Neuronal stem cell (in vitro differentiated cells): ENCODE measurements around the gene ABCA13.

Source experiments
- DNase-seq: peaks from one replicate; pipeline ENCODE4 v3.0.0-alpha.2; 2013; ENCODE audit warnings: low spot score
- H2AFZ ChIP-seq: one replicate; pipeline ENCODE4 v1.6.1; 2013; ENCODE audit warnings: mild to moderate bottlenecking, low read length, inconsistent platforms
- H2AK5ac ChIP-seq: 2 replicates; pipeline ENCODE4 v1.6.1; 2013; ENCODE audit warnings: low read depth, mild to moderate bottlenecking, inconsistent platforms, low read length, moderate library complexity, mixed read lengths
- H2BK120ac ChIP-seq: 2 replicates; pipeline ENCODE4 v1.6.1; 2013; ENCODE audit warnings: low read depth, mild to moderate bottlenecking, inconsistent platforms, low read length, moderate library complexity, mixed read lengths
- H2BK12ac ChIP-seq: one replicate; pipeline ENCODE4 v1.6.1; 2013; ENCODE audit warnings: low read length, inconsistent platforms
- H2BK15ac ChIP-seq: 2 replicates; pipeline ENCODE4 v1.6.1; 2013; ENCODE audit warnings: mild to moderate bottlenecking, low read length, inconsistent platforms, mixed read lengths
- H2BK5ac ChIP-seq: one replicate; pipeline ENCODE4 v1.6.1; 2013; ENCODE audit warnings: inconsistent platforms, mild to moderate bottlenecking, low read length, moderate library complexity
- H3K14ac ChIP-seq: one replicate; pipeline ENCODE4 v1.6.1; 2013; ENCODE audit warnings: low read length, inconsistent platforms
- H3K18ac ChIP-seq: 2 replicates; pipeline ENCODE4 v1.6.1; 2013; ENCODE audit warnings: low read length, inconsistent platforms
- H3K23ac ChIP-seq: 2 replicates; pipeline ENCODE4 v1.6.1; 2013; ENCODE audit warnings: low read depth, mild to moderate bottlenecking, mixed read lengths, low read length, inconsistent platforms; ENCODE audit not compliant: poor library complexity
- H3K27ac ChIP-seq: replicated peaks from 3 replicates; pipeline ENCODE4 v1.5.1; 2013; ENCODE audit warnings: low read length, inconsistent platforms
- H3K27me3 ChIP-seq, 3 experiments: 2 replicates each; pipeline ENCODE4 v1.6.1; 2013; ENCODE audit warnings: low read length in 3 of 3, mild to moderate bottlenecking in 2 of 3, inconsistent platforms in 1 of 3, low read depth in 1 of 3, mixed read lengths in 1 of 3, moderate library complexity in 1 of 3; ENCODE audit not compliant: control insufficient read depth in 3 of 3, insufficient read depth in 3 of 3
- H3K36me3 ChIP-seq, 2 donors: replicated peaks in 1 of 2; 2 replicates each; pipeline ENCODE4 v1.6.1; 2013; ENCODE audit warnings: low read length in 2 of 2; ENCODE audit not compliant: control insufficient read depth in 2 of 2, insufficient read depth in 2 of 2
- H3K4ac ChIP-seq: 2 replicates; pipeline ENCODE4 v1.6.1; 2013; ENCODE audit warnings: inconsistent platforms, mild to moderate bottlenecking, low read length, moderate library complexity
- H3K4me1 ChIP-seq, 2 donors: 1 replicate in 1 of 2; 2 replicates in 1 of 2; pipeline ENCODE4 v1.6.1; 2013; ENCODE audit warnings: low read length in 2 of 2, low read depth in 1 of 2; ENCODE audit not compliant: control insufficient read depth in 2 of 2, insufficient read depth in 1 of 2
- H3K4me2 ChIP-seq: one replicate; pipeline ENCODE4 v1.6.1; 2013; ENCODE audit warnings: mild to moderate bottlenecking, low read length, inconsistent platforms; ENCODE audit not compliant: insufficient read depth, poor library complexity, severe bottlenecking
- H3K4me3 ChIP-seq, 2 donors: 2 replicates each; pipeline ENCODE4 v1.5.1; 2013; ENCODE audit warnings: low read length in 2 of 2, mild to moderate bottlenecking in 2 of 2, inconsistent platforms in 1 of 2, moderate library complexity in 1 of 2
- H3K79me1 ChIP-seq: one replicate; pipeline ENCODE4 v1.6.1; 2013; ENCODE audit warnings: low read depth, mild to moderate bottlenecking, inconsistent platforms, low read length, moderate library complexity
- H3K9ac ChIP-seq: one replicate; pipeline ENCODE4 v1.6.1; 2013; ENCODE audit warnings: mild to moderate bottlenecking, low read depth, low read length, inconsistent platforms; ENCODE audit not compliant: poor library complexity
- H3K9me3 ChIP-seq, 2 donors: replicated peaks in 1 of 2; 2 replicates each; pipeline versions ENCODE3 to v1.6.1; 2013; ENCODE audit warnings: low read length in 2 of 2, mild to moderate bottlenecking in 2 of 2, inconsistent platforms in 1 of 2, low read depth in 1 of 2, mixed read lengths in 1 of 2, moderate library complexity in 1 of 2; ENCODE audit not compliant: control insufficient read depth in 2 of 2, insufficient read depth in 1 of 2
- H4K8ac ChIP-seq: one replicate; pipeline ENCODE4 v1.6.1; 2013; ENCODE audit warnings: low read depth, mild to moderate bottlenecking, inconsistent platforms, low read length, moderate library complexity
- H4K91ac ChIP-seq: one replicate; pipeline ENCODE4 v1.6.1; 2013; ENCODE audit warnings: low read length, low read depth, mild to moderate bottlenecking, inconsistent platforms; ENCODE audit not compliant: poor library complexity
- WGBS, 2 donors: extraction: QIAGEN DNeasy Blood & Tissue Kit; methylation state at CpG; one replicate each; pipeline ENCODE4 v1.1.7; 2013; ENCODE audit warnings: missing lambda C conversion rate in 2 of 2, mixed read lengths in 1 of 2; ENCODE audit not compliant: insufficient read length in 2 of 2, insufficient replicate concordance in 1 of 2; ENCODE audit errors: extremely low coverage in 2 of 2; 5-methylcytosine and 5-hydroxymethylcytosine counted together

ABCA13 gene

GRCh38 chr7:48347230-48347825 is 176.1 kb downstream of the ABCA13 start:
- Histone ChIP-seq H3K4me1 (no peaks in the 10 kb centered on the region), H2AFZ (no peak overlapping the region), H3K27ac (no peak overlapping the region), H3K23ac (no peak overlapping the region), H3K4ac (no peak overlapping the region), H3K9me3 (no peaks in the 10 kb centered on the region), H3K9ac (no peak overlapping the region), H3K27me3 (no peaks in the 10 kb centered on the region), H4K91ac (no peak overlapping the region), H2BK12ac (no peak overlapping the region), H2BK5ac (no peak overlapping the region), H2BK120ac (no peak overlapping the region), H3K4me2 (no peak overlapping the region), H3K4me3 (no peak overlapping the region), H2BK15ac (no peak overlapping the region), H2AK5ac (no peak overlapping the region), H4K8ac (no peak overlapping the region), H3K36me3 (no peaks in the 10 kb centered on the region), H3K14ac (no peak overlapping the region), H3K79me1 (no peaks in the 10 kb centered on the region), H3K18ac (peak overlapping the region; percentile 16)
- WGBS, 2 donors, result no CpG with 5 or more reads among the region's 5 CpGs
- DNase-seq, result no peak

GRCh38 chr7:48350515-48350914 is 179.3 kb downstream of the ABCA13 start:
- Histone ChIP-seq H3K27ac (no peak overlapping the region), H3K27me3 (no peaks in the 10 kb centered on the region), H2BK15ac (no peak overlapping the region), H3K79me1 (no peaks in the 10 kb centered on the region), H3K36me3 (no peaks in the 10 kb centered on the region), H3K4me1 (no peaks in the 10 kb centered on the region), H2BK5ac (no peak overlapping the region), H3K9ac (no peak overlapping the region), H3K14ac (no peak overlapping the region), H3K4me2 (no peak overlapping the region), H3K4me3 (no peak overlapping the region), H3K9me3 (no peaks in the 10 kb centered on the region), H2BK120ac (no peak overlapping the region), H4K8ac (no peak overlapping the region), H4K91ac (no peak overlapping the region), H3K18ac (no peak overlapping the region), H2AK5ac (no peak overlapping the region), H2BK12ac (no peak overlapping the region), H2AFZ (no peak overlapping the region), H3K4ac (no peak overlapping the region), H3K23ac (no peak overlapping the region)
- no peak for DNase-seq
- no CpG with 5 or more reads among the region's 7 CpGs for WGBS, 2 donors

- no peak overlapping the region for H2AFZ ChIP-seq
- H2BK5ac ChIP-seq, result no peak overlapping the region
- H3K4me3 ChIP-seq, result no peak overlapping the region
- H2BK120ac ChIP-seq, result no peak overlapping the region
- no peak overlapping the region for H3K23ac ChIP-seq
- H3K4ac ChIP-seq, result no peak overlapping the region
- H3K9ac ChIP-seq, result no peak overlapping the region
- H3K79me1 ChIP-seq, result no peaks in the 10 kb centered on the region
- H2BK15ac ChIP-seq, result no peak overlapping the region
- no peak overlapping the region for H2BK12ac ChIP-seq
- no CpG with 5 or more reads among the region's 7 CpGs for WGBS, 2 donors
- no peak for DNase-seq
- no peak overlapping the region for H3K14ac ChIP-seq
- H3K9me3 ChIP-seq, result no peaks in the 10 kb centered on the region
- H3K36me3 ChIP-seq, result no peaks in the 10 kb centered on the region
- no peaks in the 10 kb centered on the region for H3K27me3 ChIP-seq
- no peak overlapping the region for H4K91ac ChIP-seq
- no peak overlapping the region for H3K27ac ChIP-seq
- no peak overlapping the region for H4K8ac ChIP-seq
- no peak overlapping the region for H3K4me2 ChIP-seq
- no peaks in the 10 kb centered on the region for H3K4me1 ChIP-seq
- H2AK5ac ChIP-seq, result no peak overlapping the region
- no peak overlapping the region for H3K18ac ChIP-seq
Measured at GRCh38 chr7:48351900-48352299, 180.6 kb downstream of the ABCA13 start.

- no peak overlapping the region for H3K4me3 ChIP-seq
- no peaks in the 10 kb centered on the region for H3K9me3 ChIP-seq
- no peak overlapping the region for H2AK5ac ChIP-seq
- H2BK120ac ChIP-seq, result no peak overlapping the region
- H2BK5ac ChIP-seq, result no peak overlapping the region
- no peak for DNase-seq
- no peak overlapping the region for H2AFZ ChIP-seq
- no peak overlapping the region for H3K9ac ChIP-seq
- no peak overlapping the region for H4K91ac ChIP-seq
- no peaks in the 10 kb centered on the region for H3K4me1 ChIP-seq
- H4K8ac ChIP-seq, result no peak overlapping the region
- no peaks in the 10 kb centered on the region for H3K27me3 ChIP-seq
- H3K14ac ChIP-seq, result no peak overlapping the region
- no peaks in the 10 kb centered on the region for H3K36me3 ChIP-seq
- H3K23ac ChIP-seq, result no peak overlapping the region
- no peak overlapping the region for H3K18ac ChIP-seq
- H2BK12ac ChIP-seq, result no peak overlapping the region
- no peak overlapping the region for H3K27ac ChIP-seq
- no peaks in the 10 kb centered on the region for H3K79me1 ChIP-seq
- no peak overlapping the region for H3K4me2 ChIP-seq
- H3K4ac ChIP-seq, result no peak overlapping the region
- no CpG with 5 or more reads among the region's 3 CpGs for WGBS, 2 donors
- H2BK15ac ChIP-seq, result no peak overlapping the region
Measured at GRCh38 chr7:48355346-48355745, 184.1 kb downstream of the ABCA13 start.
